Measurements from ENCODE around the gene RPS6KL1. TPM values are rescaled to one million over a fixed set of nuclear protein-coding genes. Genes with fewer than 3 reads are reported as not detected.

Gene RPS6KL1, protein sequence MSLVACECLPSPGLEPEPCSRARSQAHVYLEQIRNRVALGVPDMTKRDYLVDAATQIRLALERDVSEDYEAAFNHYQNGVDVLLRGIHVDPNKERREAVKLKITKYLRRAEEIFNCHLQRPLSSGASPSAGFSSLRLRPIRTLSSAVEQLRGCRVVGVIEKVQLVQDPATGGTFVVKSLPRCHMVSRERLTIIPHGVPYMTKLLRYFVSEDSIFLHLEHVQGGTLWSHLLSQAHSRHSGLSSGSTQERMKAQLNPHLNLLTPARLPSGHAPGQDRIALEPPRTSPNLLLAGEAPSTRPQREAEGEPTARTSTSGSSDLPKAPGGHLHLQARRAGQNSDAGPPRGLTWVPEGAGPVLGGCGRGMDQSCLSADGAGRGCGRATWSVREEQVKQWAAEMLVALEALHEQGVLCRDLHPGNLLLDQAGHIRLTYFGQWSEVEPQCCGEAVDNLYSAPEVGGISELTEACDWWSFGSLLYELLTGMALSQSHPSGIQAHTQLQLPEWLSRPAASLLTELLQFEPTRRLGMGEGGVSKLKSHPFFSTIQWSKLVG
- 31.0 and 33.7 TPM in 2 replicates for total RNA-seq (2014; rRNA removed; shearing (Covaris generic))

DNA sequence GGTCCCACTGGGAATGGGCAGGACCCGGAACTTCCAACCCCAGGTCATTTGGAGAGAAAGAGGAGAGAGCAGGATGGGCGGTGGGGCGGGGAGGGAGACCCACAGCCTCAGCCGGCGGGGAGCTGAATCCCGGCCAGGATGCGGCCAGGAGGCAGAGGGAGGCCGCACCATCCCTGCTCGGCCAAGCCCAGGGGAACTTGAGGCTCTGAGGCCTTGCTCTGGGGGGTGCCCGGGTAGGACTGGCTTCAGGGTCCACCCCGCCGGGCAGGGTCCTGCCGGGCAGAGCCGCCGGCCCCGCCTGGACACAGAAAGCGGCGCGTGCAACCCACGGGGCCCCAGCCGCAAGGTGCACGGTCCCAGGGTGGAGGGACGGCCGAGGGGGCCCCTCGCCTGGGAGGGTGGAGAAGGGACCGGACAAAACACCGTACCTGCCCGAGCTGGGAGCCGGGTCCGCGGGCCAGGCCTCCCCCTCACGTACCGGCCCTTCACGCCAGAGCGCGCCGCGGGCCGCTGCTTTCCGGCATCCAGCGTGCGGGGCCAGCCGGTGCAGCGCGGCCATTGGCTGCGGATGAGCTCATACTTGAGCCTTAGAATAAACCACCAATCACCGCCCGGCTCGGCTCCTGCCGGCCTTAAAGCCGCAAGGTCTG, at the start of gene RPS6KL1:
TSS of gene RPS6KL1 (minus strand) at position 509 of the 650 bp plus-strand sequence. CDS start 1,719 bp downstream, outside the sequence.
- in situ Hi-C loops (cut with HindIII; ENCODE audit: low sequenced_read_pairs): no loop called here

DNA sequence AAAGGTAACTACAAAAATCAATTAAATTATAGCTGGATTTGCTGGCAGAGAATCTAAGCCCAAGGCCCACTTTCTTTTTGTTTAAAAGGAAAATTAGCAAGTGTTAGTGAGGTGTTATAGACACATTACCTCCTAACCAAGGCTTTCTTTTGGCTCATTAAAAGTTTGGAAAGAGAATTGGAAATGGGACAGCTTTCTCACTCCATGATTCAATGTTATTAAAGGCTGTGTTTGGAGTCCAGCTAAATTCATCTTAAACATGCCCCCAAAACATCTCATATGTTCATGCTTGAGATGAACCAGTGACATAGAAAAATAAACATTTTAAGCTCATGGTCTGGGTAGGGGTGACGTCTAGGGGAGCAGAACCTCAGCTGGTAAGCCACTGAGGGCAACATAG, 45.8 kb upstream of the RPS6KL1 start:
- no peak for DNase-seq (ENCODE audit: low spot score)
- in situ Hi-C loops (cut with HindIII; ENCODE audit: low sequenced_read_pairs): no loop called here

More for the DNA sequence above, at the start of gene RPS6KL1:
- DNase-seq (ENCODE audit: low spot score): peak; percentile 96

DNA sequence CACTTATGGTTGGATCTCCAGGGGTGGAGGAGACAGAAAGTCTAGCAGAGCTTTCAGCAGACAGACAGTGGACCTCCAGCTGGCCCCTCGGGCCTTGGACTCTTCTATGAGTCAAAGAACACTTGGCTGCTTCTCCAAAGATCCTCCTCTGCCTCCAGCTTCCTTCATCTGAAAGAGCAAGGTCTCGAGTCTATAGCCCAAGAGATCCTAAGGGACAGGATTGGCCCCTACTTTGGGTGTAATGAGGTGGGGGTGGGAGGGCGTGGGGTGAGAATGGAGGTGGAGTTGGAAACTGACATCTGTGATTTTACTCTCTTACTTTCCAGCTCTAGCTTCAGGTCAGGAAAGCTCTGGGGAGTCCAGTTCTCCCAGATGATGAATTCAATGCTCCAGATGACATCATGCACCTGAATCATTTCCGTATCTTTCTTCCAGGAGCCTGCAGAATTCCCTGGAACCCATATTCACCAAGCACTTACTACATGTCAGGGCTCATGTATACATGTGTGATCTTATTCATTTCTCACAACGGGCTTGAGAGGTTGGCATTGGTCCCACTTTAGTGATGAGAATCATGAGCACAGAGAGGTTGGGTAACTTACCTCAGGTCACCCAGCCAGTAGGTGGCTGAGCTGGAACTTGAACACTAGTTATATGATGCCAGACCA, 42.6 kb upstream of the RPS6KL1 start:
- in situ Hi-C loops (cut with HindIII; ENCODE audit: low sequenced_read_pairs): no loop called here
- DNase-seq (ENCODE audit: low spot score): no peak

DNA sequence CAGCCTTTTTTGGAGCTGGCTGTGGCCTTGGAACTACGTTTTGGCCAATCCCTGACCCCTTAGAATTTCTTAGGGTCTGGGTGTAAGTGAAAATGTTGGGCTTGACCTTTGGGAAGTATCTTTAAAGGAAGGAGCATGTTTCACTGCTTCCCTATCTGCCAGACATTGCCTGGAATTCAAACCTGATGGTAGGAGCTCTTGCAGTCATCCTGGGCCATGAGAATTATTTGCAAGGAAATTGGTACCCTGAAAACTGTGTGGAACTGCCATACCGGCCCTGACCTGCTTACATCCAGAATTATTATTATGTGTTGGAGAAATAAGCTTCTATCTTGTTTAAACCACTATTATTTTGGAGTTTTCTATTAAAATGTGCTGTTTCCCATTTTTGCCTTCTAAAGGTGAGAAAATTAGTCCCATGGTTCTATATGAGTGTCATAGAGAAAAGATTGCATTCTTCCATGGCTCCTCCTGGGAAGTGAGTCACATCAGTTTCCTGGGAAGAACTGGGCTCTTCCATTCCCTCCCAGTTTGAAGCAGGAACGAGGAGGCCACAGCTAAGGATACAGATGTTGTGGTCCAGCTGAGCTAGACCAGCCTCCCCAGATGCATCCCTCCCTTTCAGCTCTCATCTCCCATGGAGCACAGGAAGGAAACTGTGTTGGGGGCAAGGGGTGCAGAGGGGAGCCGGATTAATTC, 41.9 kb upstream of the RPS6KL1 start:
- in situ Hi-C loops (cut with HindIII; ENCODE audit: low sequenced_read_pairs): no loop called here
- no peak for DNase-seq (ENCODE audit: low spot score)

DNA sequence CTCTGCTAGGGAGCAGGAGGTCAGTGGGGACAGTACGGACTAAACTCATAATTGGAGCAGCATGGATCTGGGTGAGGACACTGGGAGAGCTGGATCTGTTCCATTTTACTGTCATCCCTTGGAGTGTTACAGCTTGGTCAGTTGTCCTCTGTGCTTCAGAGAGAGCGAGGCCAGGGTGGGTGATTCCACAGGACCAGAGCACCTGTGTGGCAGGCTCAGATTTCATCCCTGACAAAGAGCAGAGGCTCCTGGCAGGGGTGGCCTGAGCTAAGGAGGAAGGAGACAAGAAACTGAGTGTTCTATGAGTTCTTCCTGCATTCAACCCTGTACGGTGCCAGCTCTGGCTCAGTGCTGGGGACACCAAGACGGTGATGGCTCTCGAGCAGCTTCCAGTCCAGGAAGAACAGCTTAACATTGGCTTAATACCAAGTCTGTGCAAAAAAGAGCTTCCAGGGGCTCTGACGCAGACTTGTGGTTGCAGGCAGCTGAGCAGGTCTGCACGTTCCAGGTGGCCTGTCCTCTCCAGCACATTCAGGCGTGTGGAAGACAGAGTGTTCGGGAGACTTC, 40.7 kb upstream of the RPS6KL1 start:
- peak; percentile 30 for DNase-seq (ENCODE audit: low spot score)
- in situ Hi-C loops (cut with HindIII; ENCODE audit: low sequenced_read_pairs): no loop called here

DNA sequence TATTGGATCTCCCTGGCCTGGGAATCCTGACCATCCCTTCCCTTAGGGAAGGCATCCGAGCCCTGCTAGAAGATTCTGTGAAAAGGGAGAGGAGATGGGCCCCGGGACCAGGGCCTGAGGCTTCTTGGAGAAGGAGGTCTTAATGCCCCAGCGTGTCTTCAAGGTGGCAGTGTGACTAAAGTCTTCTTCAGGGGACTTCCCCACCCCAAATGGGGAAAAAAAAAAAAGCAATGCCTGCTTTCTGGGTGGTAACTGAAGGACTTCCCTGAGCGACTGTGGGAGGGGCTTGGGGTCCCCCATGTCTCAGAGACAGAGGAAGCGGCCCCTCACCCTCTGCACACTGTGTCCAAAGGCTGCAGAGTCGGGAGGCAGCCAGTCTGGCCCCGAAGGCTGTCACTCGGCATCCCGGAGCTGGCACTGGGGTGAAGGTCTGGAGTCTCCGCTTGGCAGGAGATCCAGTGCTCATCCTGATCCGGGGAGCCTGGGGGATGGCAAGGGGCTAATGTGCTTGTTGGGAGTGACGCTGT, 40.2 kb upstream of the RPS6KL1 start:
- DNase-seq (ENCODE audit: low spot score): no peak
- in situ Hi-C loops (cut with HindIII; ENCODE audit: low sequenced_read_pairs): no loop called here

DNA sequence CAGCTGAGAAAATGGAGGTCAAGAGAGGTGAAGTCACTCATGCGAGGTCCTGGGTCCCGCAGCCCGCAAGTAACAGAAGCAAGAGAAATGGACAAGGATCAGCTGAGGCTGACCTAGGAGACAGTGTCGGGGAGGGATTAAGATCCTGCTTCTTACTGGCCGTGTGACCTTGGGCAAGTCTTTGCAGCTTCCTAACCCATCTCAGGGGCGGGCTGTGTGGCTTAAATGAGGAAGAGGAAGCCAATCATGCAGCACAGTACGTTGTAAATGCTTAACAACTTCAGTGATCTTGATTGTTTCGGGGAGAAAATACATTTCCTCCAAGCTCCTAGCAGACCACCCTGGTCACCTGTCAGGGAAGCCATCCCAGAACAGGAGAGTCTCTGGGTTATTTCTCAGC, 39.4 kb upstream of the RPS6KL1 start:
- in situ Hi-C loops (cut with HindIII; ENCODE audit: low sequenced_read_pairs): no loop called here

DNA sequence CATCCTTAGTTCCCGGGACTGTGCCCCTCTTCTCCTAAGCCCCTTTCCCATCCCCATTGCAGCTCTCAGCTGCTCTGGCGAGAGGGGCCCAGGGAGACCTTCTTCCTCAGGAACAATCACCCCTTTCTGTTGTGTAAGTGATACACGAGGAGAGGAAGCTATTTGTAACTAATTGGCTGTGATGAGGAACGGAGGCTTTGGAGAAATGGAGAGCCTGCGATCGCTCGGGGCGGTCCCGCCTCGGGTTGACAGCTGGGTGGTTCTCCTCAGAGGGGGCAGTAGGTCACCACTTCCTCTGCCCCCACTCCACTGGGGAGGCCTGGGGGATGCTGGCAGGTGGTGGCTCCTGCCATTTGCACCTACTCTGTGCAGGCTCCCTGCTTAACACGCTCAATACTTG, 39.0 kb upstream of the RPS6KL1 start:
- DNase-seq (ENCODE audit: low spot score): no peak
- in situ Hi-C loops (cut with HindIII; ENCODE audit: low sequenced_read_pairs): no loop called here

More for the DNA sequence above, 39.4 kb upstream of the RPS6KL1 start:
- no peak for DNase-seq (ENCODE audit: low spot score)

DNA sequence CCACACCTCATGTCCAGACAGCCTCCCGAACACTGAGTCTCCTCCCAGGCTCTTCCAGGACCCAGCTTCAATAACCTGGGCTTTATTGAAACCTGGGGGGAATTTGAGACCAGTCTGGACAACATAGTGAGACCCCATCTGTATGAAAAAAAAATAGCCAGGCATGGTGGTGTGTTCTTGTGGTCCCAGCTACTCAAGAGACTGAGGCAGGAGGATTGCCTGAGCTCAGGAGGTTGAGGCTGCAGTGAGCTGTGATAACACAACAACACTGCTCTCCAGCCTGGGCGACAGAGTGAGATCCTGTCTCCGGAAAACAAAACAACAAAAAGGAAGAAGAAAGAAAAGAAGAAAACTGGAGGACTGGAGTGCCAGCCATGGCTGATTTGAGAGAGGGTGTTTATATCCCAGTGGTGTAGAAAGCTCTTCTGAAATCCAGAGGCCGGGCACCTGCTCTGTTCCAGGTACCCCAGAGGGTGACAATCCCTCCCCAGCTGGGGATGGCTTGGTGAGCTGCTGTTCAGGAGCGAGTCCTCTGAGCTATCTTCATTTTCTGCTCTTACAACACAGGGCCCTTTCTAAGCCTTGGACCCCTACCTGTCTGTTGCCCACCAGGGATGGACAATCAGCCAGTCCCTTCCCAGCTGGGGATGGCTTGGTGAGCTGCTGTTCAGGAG, 38.3 kb upstream of the RPS6KL1 start:
- no peak for DNase-seq (ENCODE audit: low spot score)
- in situ Hi-C loops (cut with HindIII; ENCODE audit: low sequenced_read_pairs): no loop called here

DNA sequence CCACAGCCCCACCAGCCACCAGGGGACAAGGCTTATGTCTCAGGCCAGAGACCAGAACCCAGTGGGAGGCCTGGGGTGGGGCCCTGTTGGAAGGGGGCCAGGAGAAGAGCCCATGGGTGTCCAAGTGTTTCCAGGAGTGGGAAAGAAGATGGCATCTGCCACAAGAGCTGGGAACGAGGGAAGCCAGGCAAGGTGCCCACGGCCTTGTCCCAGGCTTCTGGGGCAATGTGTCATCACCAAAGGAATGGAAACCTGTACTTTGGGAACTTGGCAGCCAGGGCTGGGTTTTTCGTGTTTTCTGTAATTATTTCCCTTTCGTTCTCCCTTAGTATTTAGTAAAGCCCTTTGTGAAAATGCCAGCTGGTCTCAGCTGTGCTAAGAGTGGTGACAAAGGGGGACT, 37.7 kb upstream of the RPS6KL1 start:
- in situ Hi-C loops (cut with HindIII; ENCODE audit: low sequenced_read_pairs): no loop called here

DNA sequence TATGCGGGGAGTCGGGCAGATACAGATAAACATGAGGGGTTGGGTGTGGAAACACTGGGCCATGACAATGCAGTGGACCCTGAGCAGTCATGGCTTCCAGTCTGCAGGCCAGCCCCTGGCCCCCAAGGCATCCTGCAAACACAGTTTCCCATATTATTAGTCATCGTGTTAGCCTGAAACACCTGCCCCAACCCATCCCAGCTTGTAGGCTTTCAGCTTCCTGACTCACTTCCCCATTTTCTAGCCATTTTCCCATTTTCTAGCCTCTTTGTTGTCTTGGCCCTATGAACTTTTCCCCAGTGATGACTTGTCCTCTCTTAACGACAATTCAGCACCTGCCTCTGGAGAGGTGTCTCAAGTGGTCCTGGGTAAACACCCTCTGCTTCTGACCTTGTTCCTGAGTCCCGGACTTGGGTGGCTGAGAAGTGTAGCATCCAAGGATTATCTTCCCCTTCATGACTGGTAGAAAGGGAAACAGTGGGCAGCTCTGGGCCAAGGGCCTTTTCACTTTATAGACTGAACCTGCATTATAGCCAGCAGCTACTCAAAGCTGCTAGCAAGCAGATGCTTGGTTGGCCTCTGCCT, 36.6 kb upstream of the RPS6KL1 start:
- in situ Hi-C loops (cut with HindIII; ENCODE audit: low sequenced_read_pairs): no loop called here
- no peak for DNase-seq (ENCODE audit: low spot score)

More for the DNA sequence above, 37.7 kb upstream of the RPS6KL1 start:
- DNase-seq (ENCODE audit: low spot score): no peak

DNA sequence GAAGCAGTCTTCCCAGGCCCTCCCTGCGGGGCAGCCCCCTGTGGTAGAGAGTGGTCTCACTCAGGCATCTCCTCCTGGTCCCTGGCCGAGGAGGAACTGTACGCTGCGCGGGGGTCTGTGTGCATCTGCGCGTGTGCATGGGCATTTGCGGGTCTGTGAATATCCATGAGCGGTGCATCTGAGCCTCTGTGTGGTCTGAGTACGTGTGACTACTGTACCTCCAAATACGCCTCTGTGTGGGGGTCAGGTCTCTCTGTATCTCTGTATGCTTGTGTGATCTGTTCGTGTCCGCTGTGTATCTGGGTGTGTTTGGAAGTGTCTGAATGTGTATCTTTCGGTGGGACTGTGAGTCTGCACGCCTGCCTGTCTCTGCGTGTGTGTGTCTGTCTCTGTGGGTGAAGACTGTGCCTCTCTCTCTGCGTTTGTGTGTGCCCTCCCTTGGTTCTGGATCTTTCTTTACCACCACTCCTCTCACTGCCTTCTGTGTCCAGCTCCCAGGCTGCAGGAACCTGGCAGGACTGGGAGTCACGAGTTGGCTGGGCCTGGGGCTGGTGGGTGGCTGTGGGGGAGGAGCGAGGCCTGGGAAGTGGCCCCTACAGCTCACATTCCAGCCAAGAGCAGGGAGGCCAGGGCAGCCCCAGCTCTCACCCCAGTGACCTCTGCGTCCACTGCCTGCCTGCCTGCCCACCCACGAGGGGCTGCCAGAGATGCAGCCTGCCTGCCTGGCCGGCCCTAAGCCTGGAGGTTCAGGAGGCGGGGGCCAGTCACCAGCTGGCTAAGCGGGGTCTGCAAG, 33.4 kb upstream of the RPS6KL1 start:
- DNase-seq (ENCODE audit: low spot score): no peak
- in situ Hi-C loops (cut with HindIII; ENCODE audit: low sequenced_read_pairs): no loop called here

DNA sequence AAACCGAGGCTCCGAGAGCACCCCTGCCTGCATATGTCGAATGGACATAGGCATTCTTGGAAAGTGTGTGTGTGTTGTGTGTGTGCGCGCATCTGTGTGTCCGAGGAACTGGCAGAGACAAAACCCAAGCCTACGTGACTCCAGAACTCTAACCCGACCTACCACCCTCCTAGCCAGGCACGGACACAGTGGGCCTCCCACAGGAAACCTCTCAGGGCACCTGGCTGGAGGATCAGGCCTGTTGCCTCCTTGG, 32.9 kb upstream of the RPS6KL1 start:
- in situ Hi-C loops (cut with HindIII; ENCODE audit: low sequenced_read_pairs): no loop called here
- DNase-seq (ENCODE audit: low spot score): no peak

DNA sequence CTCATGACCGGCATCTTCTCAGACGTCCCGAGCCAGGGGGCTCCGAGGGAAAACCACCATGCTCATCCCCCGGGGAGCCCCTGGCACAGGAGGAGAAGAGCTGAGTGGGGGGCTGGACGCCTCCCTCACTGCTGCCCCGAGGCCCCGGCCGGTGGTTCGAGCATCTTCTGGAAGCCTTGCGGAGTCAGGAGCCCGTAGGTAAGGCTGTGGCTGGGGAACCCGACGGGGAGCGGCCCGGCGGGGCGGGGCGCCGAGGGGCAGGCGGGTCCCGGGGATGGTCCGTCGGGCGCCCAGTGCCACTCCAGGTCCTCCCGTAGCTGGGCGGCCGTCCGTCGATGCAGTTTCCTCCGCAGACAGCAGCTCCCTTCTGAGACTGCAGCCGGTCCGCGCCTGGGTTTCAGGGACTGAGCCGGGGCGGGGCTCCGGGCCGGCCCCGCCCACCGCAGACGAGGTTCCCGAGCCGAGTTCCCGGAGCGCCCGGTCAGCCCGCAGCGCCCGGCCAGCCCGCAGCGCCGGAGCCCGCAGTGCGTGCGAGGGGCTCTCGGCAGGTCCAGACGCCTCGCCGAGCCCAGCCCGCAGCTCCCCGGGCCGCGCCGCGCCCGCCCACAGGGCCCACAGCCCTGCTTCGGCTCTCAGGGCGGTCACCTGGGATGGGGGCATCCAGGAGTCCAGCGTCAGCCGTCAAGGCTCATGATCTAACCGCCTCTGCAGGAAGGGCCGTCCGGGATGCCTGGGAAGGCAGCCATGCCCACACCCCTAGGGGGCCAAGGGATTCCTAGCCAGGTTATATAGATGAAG, 32.4 kb upstream of the RPS6KL1 start, which contains the start of gene PGF:
TSS of gene PGF (minus strand) at position 369 of the 798 bp plus-strand sequence. CDS start at position 14, 355 bp downstream.
- in situ Hi-C loops (cut with HindIII; ENCODE audit: low sequenced_read_pairs): no loop called here
- no peak for DNase-seq (ENCODE audit: low spot score)

DNA sequence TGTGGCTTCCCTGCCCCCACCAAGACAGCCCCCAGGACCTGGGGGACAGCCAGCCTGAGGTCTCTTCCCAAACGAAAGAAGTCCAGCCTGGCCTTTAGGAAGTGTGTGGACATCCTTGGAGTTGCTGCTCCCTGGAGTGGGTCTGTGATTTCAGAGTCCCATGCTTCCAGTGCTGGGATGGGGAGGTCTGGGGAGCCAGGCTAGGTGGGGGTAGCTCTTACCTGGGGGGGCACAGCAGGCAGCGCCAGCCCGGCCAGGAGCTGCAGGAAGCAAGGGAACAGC, 31.8 kb upstream of the RPS6KL1 start:
- no peak for DNase-seq (ENCODE audit: low spot score)
- in situ Hi-C loops (cut with HindIII; ENCODE audit: low sequenced_read_pairs): no loop called here

DNA sequence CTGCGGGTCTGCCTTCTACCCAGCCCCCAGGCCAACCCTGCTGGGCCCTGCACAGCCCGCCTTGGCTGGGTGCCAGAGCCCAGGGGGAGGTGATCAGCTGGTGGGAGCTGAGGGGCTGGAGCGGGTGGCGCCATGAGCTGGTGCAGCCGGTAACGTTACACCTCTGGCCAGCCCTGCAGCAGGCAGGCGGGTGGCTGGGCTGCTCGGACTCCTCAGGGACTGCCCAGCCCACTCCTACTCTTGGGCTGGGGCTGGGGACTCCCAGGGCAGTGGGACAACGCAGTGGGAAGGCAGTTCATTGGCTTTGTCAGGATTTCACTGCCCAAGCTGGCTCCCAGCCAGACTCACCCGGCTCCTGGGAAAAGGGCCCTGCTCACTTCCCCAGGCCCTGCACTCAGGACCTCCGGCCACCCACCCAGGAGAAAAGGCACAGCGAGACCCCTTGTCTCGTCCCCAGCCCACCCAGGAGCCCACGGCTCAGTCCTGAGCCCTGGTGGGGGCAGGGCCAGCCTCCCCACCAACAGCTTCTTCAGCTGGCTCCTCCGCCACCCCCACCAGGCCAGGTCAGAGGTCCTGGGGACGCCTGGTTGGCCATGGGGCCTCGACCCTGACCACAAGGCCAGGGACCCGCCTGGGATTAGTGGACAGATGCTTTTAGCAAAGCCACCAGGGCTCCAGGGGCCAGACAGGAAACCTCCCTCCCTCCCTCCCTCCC, 31.3 kb upstream of the RPS6KL1 start:
- in situ Hi-C loops (cut with HindIII; ENCODE audit: low sequenced_read_pairs): no loop called here

More for the DNA sequence above, 31.3 kb upstream of the RPS6KL1 start:
- DNase-seq (ENCODE audit: low spot score): no peak

All from G401 (cell line).